MM.1S (cell line): ENCODE measurements around the gene F13A1.

Experiments used
- DNase-seq: peaks from one replicate; pipeline ENCODE4 v3.0.0-alpha.2; 2015
- H2AFZ ChIP-seq: fragments of 300-600 bp; sonication (generic); 2 replicates; pipeline ENCODE4 v1.6.0; 2016; ENCODE audit warnings: antibody characterized with exemption, low read length
- H3F3A ChIP-seq: fragments of 300-600 bp; sonication (generic); 2 replicates; pipeline ENCODE4 v1.6.1; 2016; ENCODE audit warnings: mild to moderate bottlenecking, antibody characterized with exemption, low read length, moderate library complexity, mixed read lengths; ENCODE audit not compliant: insufficient read depth
- H3K27ac ChIP-seq: fragments of 300-600 bp; sonication (generic); 2 replicates; pipeline ENCODE4 v1.5.1; 2016; ENCODE audit warnings: mild to moderate bottlenecking, low read length
- H3K27me3 ChIP-seq: fragments of 300-600 bp; sonication (generic); replicated peaks from 2 replicates; pipeline ENCODE4 v1.6.0; 2016; ENCODE audit warnings: low read length; ENCODE audit not compliant: insufficient read depth
- H3K36me3 ChIP-seq: fragments of 300-600 bp; sonication (generic); replicated peaks from 2 replicates; pipeline ENCODE4 v1.6.1; 2016; ENCODE audit warnings: mild to moderate bottlenecking, low read length, mixed read lengths; ENCODE audit not compliant: insufficient read depth
- H3K4me1 ChIP-seq: fragments of 300-600 bp; sonication (generic); 2 replicates; pipeline ENCODE4 v1.6.1; 2016; ENCODE audit warnings: low read length, mixed read lengths
- H3K4me2 ChIP-seq: fragments of 300-600 bp; sonication (generic); 2 replicates; pipeline ENCODE4 v1.6.0; 2016; ENCODE audit warnings: low read depth, low read length
- H3K4me3 ChIP-seq: fragments of 300-600 bp; sonication (generic); 2 replicates; pipeline ENCODE4 v1.5.1; 2016; ENCODE audit warnings: low read length, mixed read lengths
- H3K79me2 ChIP-seq: fragments of 300-600 bp; sonication (generic); 2 replicates; pipeline ENCODE4 v1.6.1; 2016; ENCODE audit warnings: mixed run types, low read length, mixed read lengths
- H3K9ac ChIP-seq: fragments of 300-600 bp; sonication (generic); 2 replicates; pipeline ENCODE4 v1.6.1; 2016; ENCODE audit warnings: low read length, mixed read lengths
- H3K9me2 ChIP-seq: fragments of 300-600 bp; sonication (generic); replicated peaks from 2 replicates; pipeline ENCODE4 v1.6.1; 2016; ENCODE audit warnings: mild to moderate bottlenecking, low read length, mixed read lengths; ENCODE audit not compliant: insufficient read depth
- H3K9me3 ChIP-seq: fragments of 300-600 bp; sonication (generic); replicated peaks from 2 replicates; pipeline ENCODE4 v1.6.1; 2016; ENCODE audit warnings: mild to moderate bottlenecking, low read length, mixed read lengths; ENCODE audit not compliant: insufficient read depth
- H4K20me1 ChIP-seq: fragments of 300-600 bp; sonication (generic); 2 replicates; pipeline ENCODE4 v1.6.1; 2016; ENCODE audit warnings: mild to moderate bottlenecking, low read length, moderate library complexity, mixed read lengths; ENCODE audit not compliant: insufficient read depth
- EZH2 ChIP-seq: fragments of 300-600 bp; sonication (generic); optimal IDR thresholded peaks from 2 replicates; pipeline ENCODE3; 2017; ENCODE audit warnings: low read depth, mild to moderate bottlenecking, antibody characterized with exemption, low read length, mixed read lengths
- EZH2phosphoT487 ChIP-seq: fragments of 300-600 bp; sonication (generic); IDR thresholded peaks from 2 replicates; pipeline ENCODE4 v1.6.1; 2018; ENCODE audit warnings: antibody characterized with exemption, low read length
- TF ChIP-seq, protein P1 (sequence below): fragments of 300-600 bp; sonication (generic); IDR thresholded peaks from 2 replicates; pipeline ENCODE4 v1.5.1; 2016; ENCODE audit warnings: antibody characterized with exemption, low read length, mixed read lengths

F13A1 gene

DNA sequence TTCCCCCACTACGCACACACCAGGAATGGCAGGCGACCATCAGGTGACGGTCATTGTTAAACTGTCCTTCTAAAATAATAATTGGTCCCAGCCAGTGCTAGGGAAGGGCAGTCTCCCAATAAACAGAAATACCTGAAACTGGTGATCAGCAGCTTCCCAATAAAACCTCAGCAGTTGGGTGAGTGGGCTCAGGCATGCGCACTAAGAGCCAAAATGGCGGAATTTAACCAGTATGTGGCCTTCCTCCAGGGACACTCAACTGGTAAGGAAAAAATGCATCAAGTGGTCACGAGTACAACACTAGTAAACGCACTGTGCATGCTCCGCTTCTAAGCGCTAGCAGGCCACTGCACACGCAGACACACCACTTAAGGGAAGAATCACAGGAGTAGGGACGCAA lies 34.8 kb downstream of the F13A1 start:
- Histone ChIP-seq H3K9ac (no peak overlapping the region), H4K20me1 (no peaks in the 10 kb centered on the region), H3K27me3 (no peaks in the 10 kb centered on the region), H3K4me3 (no peak overlapping the region), H3F3A (no peaks in the 10 kb centered on the region), H3K4me1 (no peaks in the 10 kb centered on the region), H3K79me2 (no peaks in the 10 kb centered on the region), H2AFZ (no peak overlapping the region), H3K4me2 (no peak overlapping the region), H3K9me3 (no peaks in the 10 kb centered on the region), H3K36me3 (no peaks in the 10 kb centered on the region), H3K9me2 (no peaks in the 10 kb centered on the region), H3K27ac (no peak overlapping the region)
- TF ChIP-seq EZH2 (no peak), EZH2phosphoT487 (no peak)
- TF ChIP-seq, protein P1, sequence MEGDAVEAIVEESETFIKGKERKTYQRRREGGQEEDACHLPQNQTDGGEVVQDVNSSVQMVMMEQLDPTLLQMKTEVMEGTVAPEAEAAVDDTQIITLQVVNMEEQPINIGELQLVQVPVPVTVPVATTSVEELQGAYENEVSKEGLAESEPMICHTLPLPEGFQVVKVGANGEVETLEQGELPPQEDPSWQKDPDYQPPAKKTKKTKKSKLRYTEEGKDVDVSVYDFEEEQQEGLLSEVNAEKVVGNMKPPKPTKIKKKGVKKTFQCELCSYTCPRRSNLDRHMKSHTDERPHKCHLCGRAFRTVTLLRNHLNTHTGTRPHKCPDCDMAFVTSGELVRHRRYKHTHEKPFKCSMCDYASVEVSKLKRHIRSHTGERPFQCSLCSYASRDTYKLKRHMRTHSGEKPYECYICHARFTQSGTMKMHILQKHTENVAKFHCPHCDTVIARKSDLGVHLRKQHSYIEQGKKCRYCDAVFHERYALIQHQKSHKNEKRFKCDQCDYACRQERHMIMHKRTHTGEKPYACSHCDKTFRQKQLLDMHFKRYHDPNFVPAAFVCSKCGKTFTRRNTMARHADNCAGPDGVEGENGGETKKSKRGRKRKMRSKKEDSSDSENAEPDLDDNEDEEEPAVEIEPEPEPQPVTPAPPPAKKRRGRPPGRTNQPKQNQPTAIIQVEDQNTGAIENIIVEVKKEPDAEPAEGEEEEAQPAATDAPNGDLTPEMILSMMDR: no peak
- DNase-seq: no peak

DNA sequence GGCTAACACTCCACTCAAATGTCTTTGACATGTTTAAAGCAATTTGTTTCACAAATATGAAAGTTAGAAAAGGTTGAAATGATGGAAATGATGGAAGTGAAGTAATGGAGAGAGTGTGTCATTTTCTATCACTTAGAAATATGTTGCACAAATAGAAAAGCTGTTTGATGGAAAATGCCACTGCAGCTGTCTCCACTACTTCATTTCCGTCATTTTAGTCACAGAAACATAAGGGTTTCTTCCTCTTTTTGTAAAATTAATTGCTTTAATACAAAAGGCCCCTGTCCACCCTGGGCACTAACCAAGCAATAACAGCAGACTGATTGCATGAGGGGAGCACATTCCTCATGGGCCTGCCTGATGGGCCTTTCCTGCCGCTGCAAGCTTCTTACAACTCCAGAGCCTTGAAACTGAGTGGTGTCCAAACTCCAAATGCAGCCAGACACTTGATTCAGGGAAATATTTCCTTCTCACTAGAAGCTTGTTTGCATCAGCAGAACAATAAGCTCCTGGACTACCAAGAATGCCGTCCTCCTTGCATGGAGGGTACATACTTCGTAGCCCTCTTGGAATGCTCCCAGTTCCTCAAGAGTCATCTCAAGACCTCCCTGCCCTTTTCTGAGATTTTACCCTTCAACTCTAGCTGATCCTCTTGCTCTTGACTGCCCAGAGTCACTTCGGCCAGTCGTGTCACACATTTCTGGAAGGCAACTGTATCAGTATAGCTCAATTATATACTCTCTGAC lies 36.1 kb downstream of the F13A1 start:
- no peak overlapping the region for H2AFZ ChIP-seq
- no peak overlapping the region for H3K27ac ChIP-seq
- H3K4me2 ChIP-seq: no peak overlapping the region
- no peaks in the 10 kb centered on the region for H3K36me3 ChIP-seq
- no peak overlapping the region for H3K4me3 ChIP-seq
- no peaks in the 10 kb centered on the region for H4K20me1 ChIP-seq
- no peak for DNase-seq
- H3K9me2 ChIP-seq: no peaks in the 10 kb centered on the region
- H3F3A ChIP-seq: no peaks in the 10 kb centered on the region
- no peak overlapping the region for H3K9ac ChIP-seq
- no peaks in the 10 kb centered on the region for H3K9me3 ChIP-seq
- H3K27me3 ChIP-seq: no peaks in the 10 kb centered on the region
- H3K79me2 ChIP-seq: no peaks in the 10 kb centered on the region
- TF ChIP-seq, protein P1: no peak
- no peak for TF ChIP-seq EZH2
- no peak for TF ChIP-seq EZH2phosphoT487
- no peaks in the 10 kb centered on the region for H3K4me1 ChIP-seq

DNA sequence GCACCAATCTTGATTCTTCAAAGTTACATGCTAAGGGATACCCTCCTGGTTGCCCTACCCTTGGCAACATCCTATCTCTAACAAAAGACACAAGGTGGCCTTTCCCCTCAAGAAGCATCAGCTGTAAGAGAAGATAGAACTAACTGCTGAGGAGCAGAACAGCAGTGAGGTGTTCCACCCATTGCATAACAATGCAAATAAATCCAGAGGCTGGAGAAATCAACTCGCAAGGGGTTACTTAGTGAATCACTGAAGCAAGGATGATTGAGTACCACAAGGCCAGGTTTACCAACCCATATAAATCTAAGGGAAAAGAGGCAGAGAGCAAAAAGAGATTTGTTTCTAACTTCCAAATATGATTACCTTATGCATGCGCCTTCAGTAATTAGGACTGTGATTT lies 36.7 kb downstream of the F13A1 start:
- no peaks in the 10 kb centered on the region for H4K20me1 ChIP-seq
- no peaks in the 10 kb centered on the region for H3K36me3 ChIP-seq
- H3K4me2 ChIP-seq: no peak overlapping the region
- no peaks in the 10 kb centered on the region for H3K9me3 ChIP-seq
- H3K4me1 ChIP-seq: no peaks in the 10 kb centered on the region
- H3F3A ChIP-seq: no peaks in the 10 kb centered on the region
- no peak for DNase-seq
- H3K27me3 ChIP-seq: no peaks in the 10 kb centered on the region
- no peak overlapping the region for H3K27ac ChIP-seq
- no peak overlapping the region for H3K9ac ChIP-seq
- H2AFZ ChIP-seq: no peak overlapping the region
- TF ChIP-seq, protein P1: no peak
- no peak for TF ChIP-seq EZH2
- no peak for TF ChIP-seq EZH2phosphoT487
- H3K4me3 ChIP-seq: no peak overlapping the region
- no peaks in the 10 kb centered on the region for H3K79me2 ChIP-seq
- H3K9me2 ChIP-seq: no peaks in the 10 kb centered on the region
